Left kidney (tissue), 2 donors: Measurements from ENCODE around the gene CD109. TPM values are rescaled to one million over a fixed set of nuclear protein-coding genes. Genes with fewer than 3 reads are reported as not detected.
"Not testable (repeated sequence)": the region's sequence is repeated elsewhere in the genome, so short reads cannot be mapped to it uniquely, and the experiment has no call there.

Experiments
- DNase-seq: peaks from one replicate; pipeline ENCODE4 v3.0.0-alpha.2; 2013
- polyA plus RNA-seq: library from polyadenylated mRNA; unstranded; fragments of 120-200 nt; gene quantifications from one replicate; pipeline ENCODE4 v1.2.1, GENCODE V29; 2013; ENCODE audit not compliant: insufficient read length

CD109 gene
- polyA plus RNA-seq, 1 donor = 15.2 TPM

DNA sequence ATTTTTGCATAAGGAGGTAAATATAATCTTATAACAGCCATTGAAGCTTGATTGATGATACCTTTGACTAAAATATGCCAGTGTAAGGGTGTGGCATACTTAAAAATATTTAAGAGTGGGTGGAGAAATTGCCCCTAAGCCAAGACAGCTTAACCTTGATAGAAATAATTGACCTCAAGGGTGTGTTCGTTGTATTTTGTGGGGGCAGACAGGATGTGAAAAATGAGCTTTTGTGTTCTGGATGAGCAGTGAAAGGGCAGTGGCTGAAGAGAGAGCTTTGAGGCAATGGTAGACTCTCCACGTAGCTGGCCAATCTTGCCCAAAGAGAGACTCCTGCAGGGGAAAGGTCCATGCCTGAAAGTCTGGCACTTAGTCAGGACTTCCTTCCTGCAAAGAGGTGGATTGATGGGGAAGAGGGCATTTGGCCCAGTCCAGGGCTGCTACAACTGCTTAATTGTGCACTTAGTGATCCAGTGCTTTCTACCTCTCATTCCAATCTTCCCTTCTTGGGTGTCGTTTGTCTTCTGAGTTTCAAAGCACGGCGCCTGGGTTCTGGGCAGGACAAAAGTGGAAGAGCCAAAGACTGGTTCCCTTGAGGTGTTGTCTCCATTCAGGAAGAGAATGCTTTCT is 15.6 kb upstream of the CD109 start:
- DNase-seq = no peak

- DNase-seq = not testable (repeated sequence)
Measured at GRCh38 chr6:73683574-73683973, 12.4 kb upstream of the CD109 start.

DNA sequence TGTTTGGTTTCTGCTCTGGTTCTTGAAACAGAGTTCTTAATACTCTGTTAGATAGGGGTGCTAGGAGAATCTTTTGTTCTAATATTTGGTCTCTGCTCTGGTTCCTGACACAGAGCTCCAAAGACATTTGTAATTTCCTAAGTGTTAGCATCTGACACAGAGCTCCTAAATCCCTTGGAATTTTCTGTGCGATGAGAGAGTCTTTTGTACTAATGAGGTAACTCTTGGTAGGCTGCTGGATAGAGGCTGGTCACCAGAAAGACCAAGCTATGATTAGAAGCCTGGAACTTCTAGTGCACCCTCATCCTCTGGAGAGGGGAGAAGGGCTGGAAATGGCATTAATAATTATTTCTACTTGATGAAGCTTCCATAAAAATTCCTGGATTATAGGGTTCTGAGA is 7.7 kb upstream of the CD109 start:
- DNase-seq = no peak

DNA sequence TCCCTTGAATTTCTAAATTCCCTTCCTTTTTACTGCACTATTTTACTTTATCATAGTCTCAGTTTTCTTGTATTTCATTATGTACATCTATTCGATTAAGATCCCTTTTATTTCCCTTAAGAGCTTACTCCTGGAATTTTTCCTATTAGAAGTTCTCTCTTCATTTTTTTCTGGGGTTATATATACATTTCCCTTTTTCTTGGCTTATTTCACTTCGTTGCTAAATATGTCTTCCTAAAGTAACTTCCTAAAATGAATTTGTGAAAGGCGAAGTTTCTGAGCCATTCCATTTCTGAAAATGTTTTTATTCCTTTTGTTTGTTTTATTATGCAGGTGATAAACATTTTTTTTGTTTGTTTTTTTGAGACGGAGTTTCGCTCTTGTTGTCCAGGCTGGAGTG is 5.9 kb upstream of the CD109 start:
- DNase-seq = no peak

- DNase-seq = no peak
Measured at GRCh38 chr6:73691512-73691911, 4.5 kb upstream of the CD109 start.

DNA sequence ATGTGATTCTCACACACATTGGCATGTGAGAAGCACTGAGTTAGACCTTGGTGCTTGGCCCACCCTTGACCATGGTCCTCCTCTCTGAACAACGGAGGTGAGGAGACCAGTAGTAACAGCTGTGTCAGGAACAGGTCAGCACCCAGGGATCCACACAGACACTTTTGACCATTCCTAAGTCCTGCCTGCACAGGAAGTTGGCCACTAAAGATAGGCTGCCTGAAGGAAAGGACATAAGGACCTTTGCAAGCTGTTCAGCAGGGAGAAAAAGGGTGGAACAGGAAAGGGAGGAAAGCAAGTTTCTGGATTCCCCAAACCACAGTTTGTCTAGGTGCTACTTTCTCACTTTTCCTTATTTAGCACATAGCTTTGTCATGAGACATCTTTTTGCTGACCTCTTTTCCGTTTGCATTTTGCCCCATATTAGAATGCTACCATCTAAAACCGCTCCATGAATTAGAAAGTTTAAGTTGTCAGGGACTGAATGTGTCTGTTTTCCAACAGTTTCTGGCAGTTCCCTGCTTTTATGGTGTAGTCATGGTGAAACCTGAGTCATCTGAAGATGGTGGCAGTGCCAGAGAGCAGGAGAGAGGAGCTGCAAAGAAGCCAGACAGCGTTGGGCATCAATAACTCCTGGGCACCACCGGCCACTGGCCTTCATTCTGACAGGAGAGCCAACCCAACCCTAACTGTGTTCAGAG is 1.1 kb upstream of the CD109 start:
- DNase-seq = no peak

DNA sequence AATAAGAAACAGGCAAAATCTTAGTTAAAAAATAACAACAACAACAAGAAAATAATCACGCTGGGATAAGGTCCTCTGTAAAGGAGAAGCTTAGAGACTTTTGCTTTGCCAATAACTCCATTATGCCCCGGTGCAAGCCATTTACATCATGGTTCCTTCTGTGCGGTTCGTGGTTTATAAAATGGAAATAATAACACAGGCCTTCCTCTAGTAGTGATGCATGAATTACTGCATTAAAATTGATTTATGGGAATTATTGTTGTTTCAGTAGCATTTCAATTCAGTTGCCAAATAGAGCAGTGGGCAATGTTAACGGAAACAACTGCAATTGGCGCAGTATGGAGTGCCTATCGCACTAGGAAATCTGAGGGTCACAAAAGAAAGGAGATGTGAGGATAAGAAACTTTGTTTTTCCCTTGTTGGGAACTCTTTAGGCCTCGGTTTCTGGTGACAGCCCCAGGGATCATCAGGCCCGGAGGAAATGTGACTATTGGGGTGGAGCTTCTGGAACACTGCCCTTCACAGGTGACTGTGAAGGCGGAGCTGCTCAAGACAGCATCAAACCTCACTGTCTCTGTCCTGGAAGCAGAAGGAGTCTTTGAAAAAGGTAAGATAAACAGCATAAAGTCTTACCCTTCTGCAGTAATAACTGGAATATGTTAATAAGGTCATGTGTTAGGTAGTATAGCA is 1.1 kb downstream of the CD109 start:
- no peak for DNase-seq

- no peak for DNase-seq
Measured at GRCh38 chr6:73699676-73700459, 3.9 kb downstream of the CD109 start.

GRCh38 chr6:73702444-73702843 is 6.4 kb downstream of the CD109 start:
- no peak for DNase-seq

- no peak for DNase-seq
Measured at GRCh38 chr6:73703466-73703865, 7.5 kb downstream of the CD109 start.

GRCh38 chr6:73704260-73704659 is 8.3 kb downstream of the CD109 start:
- DNase-seq = no peak

DNA sequence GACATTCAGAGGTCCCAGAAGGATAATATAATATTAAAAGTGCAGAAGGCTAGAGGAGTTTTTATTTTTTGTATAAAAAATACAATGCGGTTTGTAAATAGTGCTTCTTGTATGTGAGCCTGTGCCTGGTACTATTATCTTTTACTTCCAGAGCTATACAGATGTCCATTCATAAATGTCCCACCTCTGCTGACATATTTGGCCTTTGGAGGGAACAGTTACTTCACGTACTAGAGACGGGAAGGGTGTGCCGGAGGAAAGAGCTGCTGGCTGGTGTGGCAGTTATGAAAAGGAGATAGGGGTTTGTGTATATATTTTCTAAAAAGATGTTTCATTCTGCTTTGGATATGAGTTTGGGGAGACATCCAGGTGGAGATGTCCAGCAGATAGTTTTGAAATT is 8.8 kb downstream of the CD109 start:
- no peak for DNase-seq

DNA sequence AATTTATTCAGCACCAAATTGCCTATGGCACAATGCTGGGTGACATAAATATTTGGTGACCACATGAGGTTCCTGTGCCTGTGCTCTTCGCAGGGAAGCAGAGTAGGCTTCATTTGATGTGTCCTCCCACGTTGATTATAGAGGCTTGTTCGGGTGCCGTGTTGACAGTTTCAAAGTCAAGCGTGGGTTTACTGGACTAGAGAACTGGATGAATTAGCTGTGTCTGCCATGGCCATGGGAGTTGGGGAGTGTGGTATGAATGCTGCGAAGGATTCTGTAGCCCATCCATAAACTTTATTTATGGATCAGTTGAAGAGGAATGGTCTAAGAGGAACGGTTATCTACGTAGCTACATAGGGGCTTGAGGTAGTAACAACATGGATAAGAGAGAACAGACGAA is 11.0 kb downstream of the CD109 start:
- DNase-seq = no peak

- no peak for DNase-seq
Measured at GRCh38 chr6:73710470-73710869, 14.5 kb downstream of the CD109 start.

DNA sequence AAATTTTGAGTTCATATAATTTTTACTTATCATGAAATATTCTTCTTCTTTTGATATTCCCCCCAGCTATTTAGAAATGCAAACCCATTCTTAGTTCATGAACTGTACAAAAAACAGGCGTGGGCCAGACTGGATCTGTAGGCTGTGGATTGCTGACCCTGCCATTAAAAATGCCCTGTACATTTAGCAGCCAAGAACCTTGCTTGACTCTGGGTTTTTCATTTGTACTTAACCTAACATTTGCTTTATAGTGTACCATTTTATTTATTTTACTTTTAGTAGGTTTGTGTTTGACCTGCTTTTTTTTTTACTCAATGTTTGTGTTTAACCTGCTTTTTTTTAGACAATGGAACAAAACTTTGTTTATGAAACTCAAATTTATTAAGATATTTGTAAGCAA is 14.9 kb downstream of the CD109 start:
- DNase-seq = no peak

DNA sequence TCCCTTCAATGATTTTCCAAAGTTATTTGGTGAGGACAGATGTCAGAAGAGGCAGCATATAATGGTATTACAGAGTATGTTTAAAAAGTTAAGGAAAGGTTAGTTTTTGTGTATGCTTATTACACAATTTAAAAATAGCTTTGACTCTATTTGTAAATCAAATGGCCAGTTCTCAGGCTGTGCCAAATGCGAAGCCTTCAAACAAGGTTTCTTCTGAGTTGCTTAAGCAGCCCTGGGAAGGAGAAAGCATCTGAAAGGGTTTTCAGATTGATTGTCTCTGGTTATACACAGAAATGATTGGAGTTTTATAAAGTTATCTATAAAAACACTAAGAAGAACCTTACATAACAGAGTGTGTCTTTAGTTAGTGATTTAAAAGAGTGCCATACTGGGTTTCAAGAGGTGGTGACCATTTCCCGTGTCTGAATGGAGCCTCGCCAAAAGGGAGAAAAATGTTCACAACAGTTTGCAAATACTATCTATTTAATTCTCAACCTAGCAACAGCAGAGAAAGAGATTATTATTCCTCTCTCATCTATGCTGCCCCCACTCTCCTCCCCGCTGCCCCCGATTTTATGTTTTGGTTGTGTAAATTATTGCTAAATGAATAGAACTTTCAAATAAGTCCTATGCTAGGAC is 16.7 kb downstream of the CD109 start:
- no peak for DNase-seq

DNA sequence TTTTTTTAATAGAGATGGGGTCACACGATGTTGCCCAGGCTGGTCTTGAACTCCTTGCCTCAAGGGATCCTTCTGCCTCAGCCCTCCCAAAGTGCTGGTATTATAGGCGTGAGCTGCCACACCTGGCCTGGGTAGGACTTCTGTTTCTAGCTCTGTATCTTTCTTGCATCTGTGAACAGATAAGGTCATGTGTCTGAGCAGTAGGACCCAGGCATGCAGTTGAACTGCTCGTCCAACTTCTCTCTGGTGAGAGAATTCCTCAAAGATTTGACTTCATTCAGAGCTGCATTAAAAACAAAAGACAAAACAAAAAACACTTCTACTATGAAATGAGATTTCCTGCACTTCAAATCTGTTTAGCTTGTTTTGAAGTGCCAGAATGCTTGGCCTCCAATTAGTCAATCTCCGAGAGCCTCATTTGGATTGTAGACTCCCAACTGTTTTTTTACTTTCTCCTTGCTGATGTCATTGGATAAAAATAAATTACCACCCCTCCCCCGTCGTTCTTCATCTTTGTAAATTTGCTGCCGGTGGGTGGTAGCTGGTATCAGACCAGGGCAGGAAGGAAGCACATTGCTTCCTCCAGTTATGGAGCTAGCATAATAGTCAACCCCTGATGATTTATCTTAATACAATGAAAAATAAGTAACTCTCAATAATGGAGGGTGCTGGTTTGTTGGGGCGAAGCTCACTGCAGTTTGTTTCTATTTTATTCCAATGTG is 17.6 kb downstream of the CD109 start:
- DNase-seq = peak; percentile 25

DNA sequence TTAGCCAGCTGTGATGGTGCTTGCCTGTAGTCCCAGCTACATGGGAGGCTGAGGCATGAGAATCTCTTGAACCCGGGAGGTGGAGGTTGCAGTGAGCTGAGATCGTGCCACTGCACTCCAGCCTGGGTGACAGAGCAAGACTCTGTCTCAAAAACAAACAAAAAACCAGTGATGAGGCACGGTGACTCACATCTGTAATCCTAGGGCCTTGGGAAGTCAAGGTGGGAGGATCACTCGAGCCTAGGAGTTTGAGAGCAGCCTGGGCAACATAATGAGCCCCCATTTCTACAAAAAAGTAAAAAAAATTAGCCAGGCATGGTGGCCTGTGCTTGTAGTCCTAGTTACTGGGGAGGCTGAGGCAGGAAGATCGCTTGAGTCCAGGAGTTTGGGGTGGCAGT is 19.1 kb downstream of the CD109 start:
- DNase-seq = not testable (repeated sequence)

GRCh38 chr6:73719046-73719445 is 23.0 kb downstream of the CD109 start:
- no peak for DNase-seq

DNA sequence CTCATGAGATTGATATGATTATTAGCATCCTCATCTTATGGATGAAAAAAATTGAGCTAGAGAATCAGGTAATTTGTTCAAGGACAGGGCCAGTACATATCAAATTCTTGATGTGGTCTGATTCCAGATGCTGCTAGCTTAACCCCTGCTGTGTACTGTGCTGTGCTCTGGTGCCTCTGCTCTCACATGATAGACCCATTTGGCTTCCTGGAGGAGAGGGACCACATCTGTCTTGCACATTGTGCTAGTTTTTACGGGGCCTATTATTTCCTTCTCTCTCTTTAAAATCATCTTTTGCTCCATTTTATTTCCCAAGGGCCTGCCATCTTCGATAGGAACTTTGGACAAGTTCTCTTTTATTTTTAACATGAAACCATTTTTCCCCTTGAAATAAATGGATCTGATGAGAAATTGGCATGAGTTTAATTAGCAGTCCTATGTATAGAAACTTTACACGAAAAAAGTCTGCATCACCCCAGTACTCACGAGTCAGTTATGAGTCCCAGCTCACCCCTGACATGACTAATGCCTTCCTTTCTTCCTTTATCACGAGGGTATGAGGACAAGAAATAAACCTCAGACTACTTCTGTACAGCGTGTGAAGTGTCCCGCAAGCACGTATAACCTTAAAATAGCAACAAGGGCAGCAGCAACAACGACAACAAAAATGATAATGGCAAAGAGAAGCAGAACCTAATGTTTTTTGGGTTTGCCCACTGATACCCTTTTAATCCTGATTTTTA is 26.5 kb downstream of the CD109 start:
- no peak for DNase-seq

DNA sequence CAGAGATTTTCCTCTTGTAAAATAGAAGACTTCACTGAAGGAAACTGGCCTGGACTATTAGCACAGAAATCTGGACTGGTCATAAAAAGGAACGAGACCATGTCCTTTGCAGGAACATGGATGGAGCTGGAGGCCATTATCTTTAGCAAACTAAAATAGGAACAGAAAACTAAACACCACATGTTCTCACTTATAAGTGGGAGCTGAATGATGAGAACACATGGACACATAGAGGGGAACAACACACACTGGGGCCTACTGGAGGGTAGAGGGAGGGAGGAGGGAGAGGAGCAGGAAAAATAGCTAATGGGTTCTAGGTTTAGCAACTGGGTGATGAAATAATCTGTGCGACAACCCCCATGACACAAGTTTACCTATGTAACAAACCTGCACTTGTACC is 27.5 kb downstream of the CD109 start:
- not testable (repeated sequence) for DNase-seq
